ENCODE data around the gene PCGF6.
"Not testable (repeated sequence)": the region's sequence is repeated elsewhere in the genome, so short reads cannot be mapped to it uniquely, and the experiment has no call there.

GRCh38 chr10:103354567-103354966 is 3.6 kb upstream of the PCGF6 start:
- TF ChIP-seq EZH2phosphoT487 (IDR thresholded peaks at IDR 0.05; ENCODE audit: low read depth, severe bottlenecking, unreplicated experiment); CTCF (IDR thresholded peaks at IDR 0.05; ENCODE audit: poor library complexity): not testable (repeated sequence)
